SK-N-MC (cell line): ENCODE measurements around the gene UBE2F.

Source experiments
- EZH2 ChIP-seq: fragments of 200-600 bp; sonication (generic); IDR thresholded peaks from one replicate; pipeline ENCODE4 v1.6.1; 2017; ENCODE audit warnings: antibody characterized with exemption
- POLR2AphosphoS5 ChIP-seq: IDR thresholded peaks from 2 replicates; pipeline ENCODE4 v1.6.1; 2012; ENCODE audit warnings: mild to moderate bottlenecking, low read depth, low read length, borderline replicate concordance

GRCh38 chr2:238080518-238080917 lies 113.7 kb downstream of the UBE2F start:
- no peak for TF ChIP-seq POLR2AphosphoS5
- no peak for TF ChIP-seq EZH2
